HG03039 (cell line): Measurements from ENCODE around the gene ARMC9.
A peak's percentile ranks its signal among the peaks of the same experiment; 100 is the strongest.

Experiments used
- ATAC-seq: cut with Tn5 transposase; IDR thresholded peaks from one replicate; pipeline ENCODE4 v1.9.1; 2021; ENCODE audit warnings: mild to moderate bottlenecking, moderate library complexity; ENCODE audit not compliant: unreplicated experiment

ARMC9 gene

DNA sequence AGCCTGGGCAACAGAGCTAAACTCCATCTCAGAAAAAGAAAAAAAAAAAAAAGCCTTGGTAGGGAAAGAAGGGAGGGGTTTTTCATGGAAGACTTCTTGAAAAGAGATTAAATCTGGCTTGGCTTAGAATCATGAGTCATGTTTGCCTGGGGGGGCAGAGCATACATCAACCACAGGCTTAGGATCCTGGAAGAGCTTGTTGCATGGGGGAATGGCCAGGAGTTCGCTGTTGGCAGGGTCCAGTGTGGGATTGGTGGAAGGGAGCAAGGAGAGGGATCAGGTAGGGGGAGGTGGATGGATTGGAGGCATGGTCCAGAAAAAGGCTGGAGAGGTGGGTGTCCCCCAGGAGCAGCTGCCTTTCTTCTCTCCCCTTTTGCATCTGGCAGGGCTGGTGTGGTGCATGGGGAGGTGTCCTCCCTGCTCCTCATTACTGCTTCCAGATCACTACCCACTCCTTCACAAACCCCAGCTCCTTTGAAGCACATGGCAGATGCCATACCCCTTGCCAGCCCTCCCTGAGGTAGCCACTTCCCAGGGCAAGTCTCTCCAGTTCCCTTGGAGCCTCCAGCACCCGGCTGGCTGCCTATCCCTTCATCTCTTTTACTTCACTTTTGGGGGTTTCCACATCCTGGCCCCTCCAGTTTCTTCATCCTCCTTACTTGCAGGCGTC, 2.5 kb downstream of the ARMC9 start:
- no peak for ATAC-seq

- ATAC-seq, result no peak
These were observed 3.0 kb downstream of the ARMC9 start for GRCh38 chr2:231201475-231201814.

DNA sequence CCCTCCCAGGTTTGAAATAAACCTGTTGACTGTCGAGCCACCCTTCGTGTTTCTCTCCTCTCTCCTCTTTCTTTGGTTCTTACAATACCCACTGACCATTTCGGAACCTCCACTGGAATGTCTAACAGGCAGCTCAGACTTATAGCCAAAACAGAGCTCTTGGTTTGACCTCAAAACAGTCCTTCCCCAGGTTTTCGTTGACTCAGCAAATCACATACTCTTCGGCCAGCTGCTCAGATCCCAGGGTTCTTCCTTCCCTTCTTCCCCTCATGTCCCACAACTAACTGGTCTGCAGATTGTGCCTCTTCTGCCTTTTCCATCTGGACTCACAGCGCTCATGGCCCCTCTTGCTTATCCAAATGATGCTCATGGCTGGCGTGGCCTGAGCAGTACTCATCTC, 4.7 kb downstream of the ARMC9 start:
- ATAC-seq, result no peak

DNA sequence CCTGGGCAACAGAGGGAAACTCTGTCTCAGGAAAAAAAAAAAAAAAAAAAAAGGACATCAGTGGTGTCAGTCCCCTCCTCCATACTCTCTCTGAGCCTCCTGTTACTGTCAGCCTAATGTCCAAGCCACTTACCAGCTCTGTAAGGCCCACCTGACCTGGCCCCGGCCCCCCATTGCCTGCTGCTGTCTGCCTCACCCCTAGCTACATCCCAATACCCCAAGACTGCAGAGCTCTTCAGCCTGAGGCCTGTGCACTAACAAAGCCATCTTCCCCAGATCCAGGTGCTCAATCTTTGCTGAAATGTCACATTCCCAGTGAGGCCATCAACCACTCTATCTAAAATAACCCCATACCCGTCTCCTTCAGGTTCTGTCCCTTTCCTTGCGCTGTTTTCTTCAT, 5.7 kb downstream of the ARMC9 start:
- ATAC-seq, result no peak

DNA sequence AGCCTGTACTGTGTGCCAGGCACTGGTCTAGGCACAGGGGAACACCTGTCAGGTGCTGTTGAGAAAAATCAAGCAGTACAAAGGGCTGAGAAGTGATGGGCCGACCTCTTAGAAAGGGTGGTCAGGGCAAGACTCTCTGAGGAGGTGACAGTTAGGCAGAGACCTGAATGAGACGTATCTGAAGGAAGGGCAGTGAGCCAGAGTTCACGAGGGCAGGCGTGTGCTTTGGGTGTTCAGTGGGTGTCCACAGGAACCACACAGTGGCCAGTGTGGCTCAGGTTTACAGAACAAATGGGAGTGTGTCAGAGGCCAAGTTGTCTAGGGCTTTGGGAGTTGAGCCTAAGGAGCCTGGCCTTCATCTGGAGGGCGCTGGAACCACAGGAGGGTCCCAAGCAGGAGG, 6.2 kb downstream of the ARMC9 start:
- ATAC-seq, result no peak

- ATAC-seq, result no peak
These were observed 9.3 kb downstream of the ARMC9 start for GRCh38 chr2:231207734-231208133.

DNA sequence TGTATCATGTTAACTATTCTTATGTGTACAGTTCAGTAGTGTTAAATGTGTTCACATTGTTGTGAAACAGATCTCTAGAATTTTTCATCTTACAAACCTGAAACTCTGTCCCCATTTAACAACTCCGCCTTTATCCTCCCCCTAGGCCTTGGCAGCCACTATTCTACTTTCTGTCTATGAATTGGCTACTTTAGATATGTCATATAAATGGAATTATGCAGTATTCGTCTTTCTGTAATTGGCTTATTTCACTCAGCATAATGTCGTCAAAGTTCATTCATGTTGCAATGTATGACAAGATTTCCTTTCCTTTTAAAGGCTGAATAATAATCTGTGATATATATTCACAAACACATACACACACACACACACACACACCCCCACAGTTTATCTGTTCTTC, 12.4 kb downstream of the ARMC9 start:
- no peak for ATAC-seq

DNA sequence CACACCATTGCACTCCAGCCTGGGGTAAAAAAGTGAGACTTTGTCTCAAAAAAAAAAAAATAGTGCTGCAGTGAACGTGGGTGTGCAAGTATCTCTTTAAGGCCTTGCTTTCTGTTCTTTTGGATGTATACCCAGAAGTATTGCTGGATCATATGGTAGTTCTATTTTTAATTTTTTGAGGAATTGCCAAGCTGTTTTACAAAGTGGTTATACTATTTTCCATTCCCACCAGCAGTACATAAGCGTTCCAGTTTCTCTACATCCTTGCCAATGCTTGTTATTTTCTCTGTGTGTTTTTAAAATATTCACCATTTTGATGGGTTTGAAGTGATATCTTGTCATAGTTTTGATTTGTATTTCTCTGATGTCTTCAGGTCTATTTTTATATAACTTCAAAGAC, 13.1 kb downstream of the ARMC9 start:
- ATAC-seq, result no peak

DNA sequence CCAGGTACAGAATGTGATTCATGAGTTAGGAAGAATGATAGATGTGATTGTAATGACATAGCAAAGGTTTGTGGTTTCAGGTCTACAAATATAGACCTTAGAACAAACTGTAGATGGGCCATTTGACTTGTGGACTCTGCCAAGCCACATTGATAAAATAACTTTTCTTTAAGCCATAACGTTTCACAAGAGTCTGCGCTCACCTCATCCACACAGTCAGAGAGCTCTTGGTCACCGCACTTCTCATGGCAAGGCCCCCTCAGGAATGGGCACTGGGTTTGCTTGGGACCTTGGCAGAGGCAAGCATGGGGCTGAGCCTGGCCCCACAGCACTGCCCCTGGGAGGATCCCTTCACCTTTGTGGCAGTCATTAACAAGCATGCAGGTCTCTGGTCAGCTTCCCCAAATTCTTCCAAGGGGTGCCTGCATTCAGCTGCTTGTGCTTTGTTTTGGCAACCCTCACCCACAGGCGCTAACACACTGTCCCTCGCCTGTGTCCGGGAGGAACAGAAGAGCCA, 14.0 kb downstream of the ARMC9 start:
- ATAC-seq, result no peak

DNA sequence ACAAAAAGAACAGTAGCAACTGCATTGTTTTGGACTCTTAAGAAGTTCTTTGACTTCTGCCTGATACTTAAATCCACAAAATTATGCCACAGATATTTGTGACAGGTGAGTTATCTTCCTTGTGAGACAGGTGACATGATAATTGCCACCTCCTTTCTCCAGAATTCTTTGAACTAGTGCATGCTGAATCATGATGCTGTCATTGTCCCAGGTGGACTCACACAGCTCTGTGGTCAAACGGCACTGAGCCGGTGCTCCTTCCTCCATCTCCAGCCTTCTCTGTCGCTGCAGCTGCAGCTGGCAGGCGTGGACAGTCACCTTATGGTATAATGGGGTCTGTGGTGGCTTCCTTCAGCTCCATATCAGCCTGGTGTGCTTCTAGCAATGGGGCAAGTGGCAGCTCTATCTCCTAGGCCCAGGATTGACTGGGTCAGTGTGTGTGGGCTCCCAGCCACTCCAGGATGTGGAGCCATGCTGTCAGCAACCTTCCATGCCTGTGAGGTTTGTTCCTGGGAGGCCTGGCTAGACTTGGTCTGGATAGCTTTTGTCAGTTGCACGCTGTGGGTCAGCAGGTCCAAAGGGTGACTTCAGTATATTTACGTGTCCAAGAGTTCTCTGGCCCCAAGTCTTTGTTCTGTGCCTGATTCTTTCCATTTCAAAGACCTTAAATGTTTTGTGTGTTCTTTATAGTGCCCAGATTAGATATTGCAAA, 15.7 kb downstream of the ARMC9 start:
- no peak for ATAC-seq

DNA sequence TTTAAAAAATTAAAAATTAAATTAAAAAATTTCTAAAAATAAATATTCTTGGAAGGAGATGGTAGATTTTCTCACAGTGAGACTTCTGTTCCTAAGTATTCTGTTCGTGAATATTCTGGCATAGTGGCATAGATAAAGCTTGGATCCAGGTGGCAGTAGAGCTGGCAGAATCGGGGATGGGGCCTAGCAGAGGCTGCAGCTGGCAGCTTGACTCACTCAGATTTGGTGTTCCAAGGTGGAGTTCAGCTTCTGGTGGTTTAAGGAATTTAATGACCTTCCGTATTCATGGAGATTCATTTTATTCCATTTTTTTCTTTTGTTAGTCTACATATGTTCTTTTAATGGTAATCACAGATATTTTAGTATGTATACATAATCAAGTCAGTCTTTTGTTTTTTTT, 19.9 kb downstream of the ARMC9 start:
- no peak for ATAC-seq

DNA sequence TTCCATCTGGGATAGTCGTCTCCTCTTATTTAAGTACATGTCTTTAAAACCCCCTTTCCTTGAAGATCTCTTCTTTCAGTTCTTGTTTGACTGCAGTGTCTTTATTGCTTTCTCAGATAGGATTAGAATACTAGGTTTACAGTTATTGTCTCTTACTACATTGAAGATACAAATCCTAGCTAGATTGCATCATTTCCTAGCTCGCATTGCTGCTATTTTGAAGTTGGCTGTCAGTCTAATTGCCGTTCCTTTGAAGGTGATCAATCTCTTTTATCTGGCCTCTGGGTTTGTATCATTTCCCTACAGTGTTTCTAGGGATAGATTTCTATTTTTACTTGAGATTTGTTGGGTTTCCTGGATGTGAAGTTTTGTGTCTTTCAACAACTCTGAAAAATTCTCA, 20.9 kb downstream of the ARMC9 start:
- ATAC-seq, result no peak

GRCh38 chr2:231221761-231222160, 23.3 kb downstream of the ARMC9 start:
- no peak for ATAC-seq

GRCh38 chr2:231222318-231223000, 24.0 kb downstream of the ARMC9 start:
- ATAC-seq, result no peak

GRCh38 chr2:231223001-231223375, 24.6 kb downstream of the ARMC9 start:
- no peak for ATAC-seq

- ATAC-seq, result no peak
These were observed 25.1 kb downstream of the ARMC9 start for GRCh38 chr2:231223458-231223976.

DNA sequence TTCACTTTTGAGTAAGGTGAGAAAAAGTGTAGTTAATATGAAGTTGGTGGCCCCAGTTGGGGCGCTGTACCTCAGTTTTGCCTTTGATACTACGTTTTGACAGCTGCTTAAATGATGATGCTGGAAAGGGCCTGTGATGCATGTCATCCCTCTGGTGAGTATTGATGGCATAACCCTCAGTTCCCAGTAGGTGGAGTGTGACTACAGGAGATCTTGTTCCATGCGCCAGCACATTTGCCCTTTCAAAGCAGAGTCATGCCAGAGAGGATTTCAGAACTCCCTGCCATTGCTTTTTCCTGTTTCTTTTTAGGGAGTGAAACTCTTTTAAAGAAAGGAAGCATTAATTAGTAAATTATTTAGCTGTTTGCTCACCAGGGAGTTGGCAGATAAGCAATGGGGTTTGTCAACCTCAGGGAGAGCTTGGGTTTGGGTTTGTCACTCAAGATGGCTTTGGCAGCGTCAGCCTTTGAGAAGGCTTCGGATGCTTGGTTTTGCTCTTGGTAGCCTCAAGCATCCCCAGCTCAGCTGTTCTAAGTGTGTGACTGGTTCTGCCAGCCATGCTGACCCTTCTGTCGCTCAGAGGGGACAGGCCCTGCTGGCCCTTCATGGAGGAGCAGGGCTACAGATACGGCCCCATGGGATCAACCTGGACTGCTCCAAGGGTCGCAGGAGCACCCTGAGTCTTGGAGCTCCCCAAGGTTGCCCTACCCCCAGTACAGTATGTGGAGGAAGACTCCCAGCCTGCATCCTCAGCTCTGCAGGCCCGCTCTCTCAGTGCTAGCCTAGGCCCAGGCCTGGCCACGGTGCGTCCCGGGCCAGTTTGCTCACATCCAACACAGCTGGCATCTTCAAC, 29.1 kb downstream of the ARMC9 start:
- ATAC-seq, result no peak

- ATAC-seq, result peak; percentile 74
These were observed 29.8 kb downstream of the ARMC9 start for GRCh38 chr2:231228223-231228622.

DNA sequence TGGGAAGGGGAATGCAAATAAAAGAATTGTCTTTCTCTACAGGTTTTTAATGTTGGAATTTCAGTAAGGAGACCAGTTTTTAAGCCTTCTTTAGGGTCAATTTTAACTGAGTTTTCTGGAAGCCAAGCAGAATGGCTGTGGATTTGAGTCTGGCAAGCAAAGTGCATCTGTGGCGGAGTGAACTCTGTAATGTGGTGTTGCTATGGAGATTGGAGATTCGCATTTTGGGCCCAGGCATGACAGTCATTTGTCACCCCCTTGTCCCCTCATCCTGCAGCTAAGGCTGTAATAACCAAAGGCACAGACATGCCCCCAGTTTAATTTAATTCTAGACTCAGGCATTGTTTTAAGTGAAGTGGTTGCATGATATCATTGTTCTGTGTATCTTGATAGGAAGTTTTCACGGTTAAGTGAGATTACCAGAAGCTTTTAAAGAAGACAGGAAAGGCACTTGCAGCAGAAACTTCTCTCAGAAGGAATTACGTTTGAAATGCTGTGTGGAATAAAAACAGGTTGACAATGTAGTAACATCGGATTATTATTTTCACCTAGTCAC, 30.6 kb downstream of the ARMC9 start:
- no peak for ATAC-seq

GRCh38 chr2:231235217-231235616, 36.8 kb downstream of the ARMC9 start:
- no peak for ATAC-seq

DNA sequence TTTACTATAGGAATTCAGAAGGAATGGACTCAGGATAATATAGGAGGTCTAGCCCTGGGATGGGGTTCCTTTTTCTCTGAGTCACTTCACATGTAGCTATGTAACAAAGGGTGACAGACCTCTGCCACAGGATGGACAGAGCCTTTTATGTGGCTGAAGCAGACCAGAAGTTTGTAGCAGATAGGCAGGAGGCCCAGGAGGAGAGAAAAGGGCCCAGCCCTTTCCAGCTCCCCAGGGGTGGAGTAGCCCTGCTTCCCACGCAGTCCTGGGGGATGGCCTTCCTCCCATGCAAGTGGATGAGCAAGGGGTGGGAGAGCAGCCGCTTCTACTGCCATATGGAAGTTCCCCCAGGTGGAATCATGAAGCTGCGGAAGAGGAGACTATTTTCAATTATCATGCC, 40.3 kb downstream of the ARMC9 start:
- no peak for ATAC-seq
